Stimulated activated CD8-positive, alpha-beta memory T cell treated with anti-CD3 and anti-CD28 coated beads, Interleukin-2, amount 100 ng/mL, for 1 hour (primary cell): ENCODE results near the gene TARS1.
"Not testable (repeated sequence)": the region's sequence is repeated elsewhere in the genome, so short reads cannot be mapped to it uniquely, and the experiment has no call there.

Source experiments
- DNase-seq, 2 donors: peaks; one replicate each; pipeline ENCODE4 v3.0.0-alpha.2; 2020; ENCODE audit warnings: low read depth in 2 of 2

The TARS1 gene

DNA sequence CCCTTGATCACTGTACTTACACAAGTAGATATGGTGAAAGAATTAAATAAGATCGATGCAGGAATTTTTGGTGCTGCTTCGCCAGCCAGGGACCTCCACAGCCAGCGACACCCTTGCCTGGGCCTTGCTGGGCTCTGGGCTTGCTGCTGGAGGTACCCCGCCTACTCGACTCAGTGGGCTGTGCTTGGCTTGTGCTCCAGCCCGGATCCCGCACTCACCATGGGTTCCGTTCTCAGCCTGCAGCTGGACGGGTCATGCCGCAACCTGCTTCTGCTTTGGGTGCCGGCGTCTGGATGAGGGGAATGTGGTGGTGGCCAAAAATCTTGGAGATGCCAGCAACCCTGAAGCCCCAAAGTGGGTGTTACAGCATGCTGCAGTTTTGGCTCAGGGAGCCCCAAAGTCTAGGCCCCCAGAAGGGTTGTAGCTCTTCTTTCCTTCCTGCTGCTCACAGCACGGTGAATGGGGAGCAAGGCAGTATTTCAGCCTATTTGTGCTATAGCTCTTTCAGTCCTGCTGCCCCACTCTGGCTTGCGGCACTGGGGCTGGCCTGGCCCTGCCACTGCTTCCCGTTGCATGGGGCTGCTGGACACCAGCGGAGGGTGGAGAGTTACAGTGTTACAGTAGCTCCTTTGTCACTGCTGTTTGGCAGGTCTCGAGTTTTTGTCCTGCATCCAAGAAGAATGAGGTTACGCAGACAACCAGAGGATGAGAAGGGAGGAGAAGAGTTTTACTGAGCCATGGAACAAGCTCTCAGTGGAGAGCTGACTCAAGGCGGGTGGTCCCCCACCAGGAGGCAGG, 48.0 kb downstream of the TARS1 start:
- no peak for DNase-seq

DNA sequence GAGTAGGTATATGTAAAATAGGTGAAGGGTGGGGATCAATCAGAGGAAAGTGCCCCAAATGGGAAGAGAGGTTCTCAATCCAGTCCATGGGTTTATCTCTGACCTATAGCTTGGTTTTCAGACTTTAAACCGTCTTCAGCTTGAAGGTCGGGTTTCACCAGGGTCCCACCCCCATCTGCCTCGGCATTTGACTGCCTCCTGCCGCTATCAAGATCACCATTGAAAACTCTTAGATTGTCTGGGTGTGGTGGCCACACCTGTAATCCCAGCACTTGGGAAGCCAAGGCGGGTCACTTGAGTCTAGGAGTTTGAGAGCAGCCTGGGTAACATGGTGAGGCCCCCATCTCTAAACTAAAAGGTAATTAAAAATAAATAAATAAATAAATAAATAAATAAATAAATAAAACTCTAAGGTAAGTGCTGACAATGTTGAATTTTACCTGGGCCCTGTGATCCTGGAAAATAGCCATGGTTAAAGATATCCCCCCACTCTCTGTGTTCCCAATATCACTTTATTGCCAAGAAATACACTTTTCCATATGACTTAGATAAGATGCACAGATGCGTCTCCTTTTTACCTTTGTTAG, 48.8 kb downstream of the TARS1 start:
- DNase-seq = no peak

GRCh38 chr5:33490071-33490665, 49.4 kb downstream of the TARS1 start:
- DNase-seq = no peak

- DNase-seq = no peak
Observed at GRCh38 chr5:33491941-33492340, 51.2 kb downstream of the TARS1 start.

- no peak for DNase-seq
Observed at GRCh38 chr5:33494466-33494865, 53.7 kb downstream of the TARS1 start.

DNA sequence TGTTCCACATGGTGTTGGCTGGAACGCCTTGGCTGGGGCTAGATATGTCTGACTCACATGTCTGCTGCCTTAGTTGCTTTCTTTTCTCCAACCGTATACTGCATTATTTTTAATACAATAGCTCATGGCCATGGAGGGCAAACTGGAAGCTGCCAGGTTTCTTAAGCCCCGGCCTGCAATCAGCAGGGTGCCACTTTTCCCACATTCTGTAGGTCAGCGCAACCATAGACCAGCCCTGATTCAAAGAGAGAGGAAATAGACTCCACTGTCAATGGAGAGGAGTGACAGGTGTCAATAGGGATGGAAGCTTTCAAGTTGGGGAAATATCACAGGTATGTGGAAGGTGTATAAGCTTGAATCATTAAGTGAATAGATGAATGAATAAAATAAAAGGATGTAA, 60.5 kb downstream of the TARS1 start:
- no peak for DNase-seq

DNA sequence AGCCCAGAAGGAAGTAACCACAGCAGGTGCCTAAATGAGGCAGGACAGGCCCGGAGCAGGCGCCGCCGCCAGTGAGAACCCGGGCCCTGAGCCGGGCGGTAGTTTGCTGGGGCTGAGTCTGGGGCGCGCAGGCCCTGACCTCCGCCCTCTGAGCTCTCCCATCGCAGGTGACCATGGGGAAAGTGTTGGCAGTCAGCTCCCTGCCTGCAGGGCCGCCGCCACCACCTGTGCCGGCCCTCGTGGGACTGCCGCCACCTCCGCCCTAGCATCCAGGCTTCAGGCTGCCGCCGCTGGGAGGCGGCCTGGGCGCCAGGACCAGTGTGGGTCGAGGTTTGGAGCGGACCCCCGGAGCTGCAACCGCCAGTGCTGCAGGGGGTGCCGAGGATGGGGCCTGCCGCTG, 61.1 kb downstream of the TARS1 start:
- DNase-seq = no peak

DNA sequence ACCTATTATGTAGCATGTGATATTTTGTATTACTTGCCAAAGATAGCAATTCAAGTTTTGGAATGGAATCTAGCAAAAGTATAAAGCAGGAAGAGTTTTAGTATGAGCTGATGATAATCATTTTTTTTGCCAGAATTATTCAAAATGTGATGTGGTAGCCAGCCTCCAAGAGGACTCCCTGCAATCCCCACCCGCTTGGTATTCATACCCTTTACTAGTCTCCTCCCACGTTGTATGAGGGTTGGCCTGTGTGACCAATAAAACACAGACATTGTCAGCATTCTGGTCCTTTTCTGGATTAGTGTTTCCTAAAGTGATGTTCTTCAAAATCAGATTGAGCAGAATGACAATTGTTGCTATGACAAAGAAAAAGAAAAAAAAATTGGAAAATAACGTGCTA, 63.8 kb downstream of the TARS1 start:
- no peak for DNase-seq

- no peak for DNase-seq
Observed at GRCh38 chr5:33507426-33507825, 66.7 kb downstream of the TARS1 start.

DNA sequence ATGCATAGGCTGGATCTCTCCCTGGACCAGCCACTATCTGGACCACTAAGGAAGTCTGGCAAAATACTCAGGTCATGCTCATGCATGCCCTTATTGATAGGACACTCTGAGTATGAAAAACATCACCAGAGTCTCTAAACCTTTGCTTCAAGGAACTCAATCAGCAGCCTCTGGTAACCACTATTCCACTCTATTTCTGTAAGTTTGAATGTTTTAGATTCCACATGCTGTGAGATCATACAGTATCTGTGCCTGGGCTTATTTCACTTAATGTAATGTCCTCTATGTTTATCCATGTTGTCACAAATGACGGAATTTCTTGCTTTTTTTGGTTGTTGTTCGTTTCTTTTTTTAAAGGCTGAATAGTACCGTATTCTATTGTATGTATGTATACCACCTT, 68.3 kb downstream of the TARS1 start:
- no peak for DNase-seq

- DNase-seq = no peak
Observed at GRCh38 chr5:33513462-33514185, 72.9 kb downstream of the TARS1 start.

GRCh38 chr5:33515366-33515765, 74.6 kb downstream of the TARS1 start:
- not testable (repeated sequence) for DNase-seq

DNA sequence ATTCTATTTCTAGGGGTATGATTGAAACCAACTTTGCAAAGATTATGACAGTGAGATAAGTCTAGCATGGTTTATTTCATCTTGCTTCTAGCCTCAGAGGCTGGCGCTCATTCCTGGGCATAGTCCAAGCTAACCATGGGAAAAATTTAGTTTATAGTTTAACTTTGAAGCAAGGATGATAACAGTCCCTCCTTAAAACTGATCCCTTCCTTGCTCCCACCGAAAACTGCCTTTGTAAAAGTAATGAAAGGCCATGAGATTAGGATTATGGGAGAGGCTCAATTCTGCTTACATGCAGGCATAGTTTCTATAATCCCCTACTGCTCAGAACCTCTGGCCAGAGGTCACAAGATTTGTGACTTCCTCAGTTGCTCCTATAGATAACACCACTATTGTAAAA, 75.7 kb downstream of the TARS1 start:
- no peak for DNase-seq
